Uterus (tissue), 4 donors: ENCODE measurements around the gene PLD5. TPM values are rescaled to one million over a fixed set of nuclear protein-coding genes. Genes with fewer than 3 reads are reported as not detected.

Experiments
- DNase-seq, 2 donors: peaks; one replicate each; pipeline ENCODE4 v3.0.0-alpha.2; 2019 to 2020
- H3K27ac ChIP-seq, 2 donors: fragments of 200-600 bp; sonication (generic); 1 replicate in 1 of 2; 2 replicates in 1 of 2; pipeline ENCODE4 v1.5.1; 2016 to 2018
- H3K27me3 ChIP-seq, 2 donors: fragments of 200-600 bp; sonication (generic); one replicate each; pipeline ENCODE4 v1.5.1; 2018 to 2019; ENCODE audit warnings: control low read depth in 1 of 2
- H3K36me3 ChIP-seq, 2 donors: fragments of 200-600 bp; sonication (generic); one replicate each; pipeline ENCODE4 v1.5.1; 2019; ENCODE audit warnings: control low read depth in 1 of 2
- H3K4me1 ChIP-seq, 2 donors: fragments of 200-600 bp; sonication (generic); one replicate each; pipeline ENCODE4 v1.5.1; 2018 to 2019; ENCODE audit warnings: control low read depth in 1 of 2
- H3K4me3 ChIP-seq, 2 donors: fragments of 200-600 bp; sonication (generic); 1 replicate in 1 of 2; 2 replicates in 1 of 2; pipeline ENCODE4 v1.5.1; 2018 to 2019; ENCODE audit warnings: mild to moderate bottlenecking in 1 of 2
- H3K9me3 ChIP-seq, 2 donors: fragments of 200-600 bp; sonication (generic); one replicate each; pipeline ENCODE4 v1.5.1; 2019; ENCODE audit warnings: control low read depth in 1 of 2
- POLR2A ChIP-seq, 2 donors: fragments of 450-650 bp; IDR thresholded peaks; one replicate each; pipeline ENCODE4 v1.6.1; 2016; ENCODE audit warnings: antibody characterized with exemption in 2 of 2, mild to moderate bottlenecking in 1 of 2, moderate library complexity in 1 of 2
- intact Hi-C: fragments of 100-400 bp; cut with DNase I; formaldehyde crosslinking; loops from one replicate; pipeline ENCODE4 v1.15.1; 2023; ENCODE audit warnings: low total_unique reads
- total RNA-seq, 4 donors: library from RNA; depleted of rRNA in 3 of 4; stranded (reverse); fragments of >200 nt in 3 of 4; gene quantifications; one replicate each; pipeline versions ENCODE4 v1.1.0 to v1.2.4, GENCODE V29; 2014 to 2023
- TF ChIP-seq, protein P1 (sequence below), 4 experiments: fragments of 200-600 bp in 2 of 4; fragments of 450-650 bp in 2 of 4; sonication (generic) in 2 of 4; IDR thresholded peaks; one replicate each; pipeline ENCODE4 v1.5.1; 2016 to 2019; ENCODE audit warnings: antibody characterized with exemption in 4 of 4, mild to moderate bottlenecking in 2 of 4, moderate library complexity in 1 of 4
- donor health status: DM: yes; HTN: yes; CAD: no.

Gene PLD5
- total RNA-seq, 4 donors from 2014 or later, result 2.4 to 6.1 (median 5.2) TPM

DNA sequence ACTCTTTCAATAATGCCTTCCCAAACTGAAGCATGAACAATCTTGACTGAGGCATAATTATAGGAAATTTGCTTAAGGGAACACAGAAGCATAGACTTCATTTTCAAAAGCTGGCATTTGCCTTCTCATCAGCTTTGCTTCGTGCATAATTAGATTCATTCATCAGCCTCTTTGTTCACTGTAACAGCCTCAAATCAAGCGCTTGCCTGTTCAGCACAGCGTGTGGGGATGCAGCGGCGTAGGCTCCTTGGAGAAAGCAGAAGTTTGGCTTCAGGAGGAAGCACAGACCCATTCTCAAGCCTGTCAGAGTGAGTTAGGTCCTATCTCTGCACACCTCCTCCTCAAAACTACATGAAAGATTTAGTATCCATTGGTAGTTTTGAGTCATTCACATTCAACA, 279.2 kb downstream of the PLD5 start:
- H3K27ac ChIP-seq, result no peak overlapping the region
- H3K36me3 ChIP-seq, result no peaks in the 10 kb centered on the region
- no peaks in the 10 kb centered on the region for H3K9me3 ChIP-seq
- no peak for DNase-seq
- no peaks in the 10 kb centered on the region for H3K27me3 ChIP-seq
- no peak overlapping the region for H3K4me3 ChIP-seq
- intact Hi-C loops, result no loop called here
- H3K4me1 ChIP-seq, result no peaks in the 10 kb centered on the region
- TF ChIP-seq POLR2A (IDR thresholded peaks at IDR 0.05), result no peak
- TF ChIP-seq, protein P1, sequence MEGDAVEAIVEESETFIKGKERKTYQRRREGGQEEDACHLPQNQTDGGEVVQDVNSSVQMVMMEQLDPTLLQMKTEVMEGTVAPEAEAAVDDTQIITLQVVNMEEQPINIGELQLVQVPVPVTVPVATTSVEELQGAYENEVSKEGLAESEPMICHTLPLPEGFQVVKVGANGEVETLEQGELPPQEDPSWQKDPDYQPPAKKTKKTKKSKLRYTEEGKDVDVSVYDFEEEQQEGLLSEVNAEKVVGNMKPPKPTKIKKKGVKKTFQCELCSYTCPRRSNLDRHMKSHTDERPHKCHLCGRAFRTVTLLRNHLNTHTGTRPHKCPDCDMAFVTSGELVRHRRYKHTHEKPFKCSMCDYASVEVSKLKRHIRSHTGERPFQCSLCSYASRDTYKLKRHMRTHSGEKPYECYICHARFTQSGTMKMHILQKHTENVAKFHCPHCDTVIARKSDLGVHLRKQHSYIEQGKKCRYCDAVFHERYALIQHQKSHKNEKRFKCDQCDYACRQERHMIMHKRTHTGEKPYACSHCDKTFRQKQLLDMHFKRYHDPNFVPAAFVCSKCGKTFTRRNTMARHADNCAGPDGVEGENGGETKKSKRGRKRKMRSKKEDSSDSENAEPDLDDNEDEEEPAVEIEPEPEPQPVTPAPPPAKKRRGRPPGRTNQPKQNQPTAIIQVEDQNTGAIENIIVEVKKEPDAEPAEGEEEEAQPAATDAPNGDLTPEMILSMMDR (IDR thresholded peaks at IDR 0.05), result no peak

DNA sequence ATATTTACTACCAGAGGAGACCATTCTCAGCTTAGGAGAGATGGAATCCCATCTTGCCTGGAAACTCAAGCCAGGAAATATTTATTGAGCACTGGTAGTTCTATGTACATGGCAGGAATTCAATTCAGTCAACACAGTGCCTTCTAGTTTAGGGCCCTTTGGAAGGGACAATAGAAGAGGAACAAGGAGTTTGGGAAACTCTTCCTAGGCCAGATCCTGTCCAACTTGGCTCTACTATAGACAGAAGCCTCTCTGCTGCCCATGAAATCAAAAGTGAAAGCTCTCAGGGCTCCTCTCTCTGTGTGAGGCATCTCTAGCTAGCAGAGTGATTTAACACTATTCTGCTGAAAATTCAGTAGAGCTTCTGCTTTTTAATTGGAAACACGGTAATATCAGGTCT, 281.0 kb downstream of the PLD5 start:
- H3K9me3 ChIP-seq, result no peaks in the 10 kb centered on the region
- H3K4me1 ChIP-seq, result no peaks in the 10 kb centered on the region
- no peak overlapping the region for H3K27ac ChIP-seq
- H3K4me3 ChIP-seq, result no peak overlapping the region
- no peaks in the 10 kb centered on the region for H3K36me3 ChIP-seq
- H3K27me3 ChIP-seq, result no peaks in the 10 kb centered on the region
- DNase-seq, result no peak
- intact Hi-C loops, result no loop called here
- TF ChIP-seq, protein P1 (IDR thresholded peaks at IDR 0.05), result no peak
- TF ChIP-seq POLR2A (IDR thresholded peaks at IDR 0.05), result no peak

DNA sequence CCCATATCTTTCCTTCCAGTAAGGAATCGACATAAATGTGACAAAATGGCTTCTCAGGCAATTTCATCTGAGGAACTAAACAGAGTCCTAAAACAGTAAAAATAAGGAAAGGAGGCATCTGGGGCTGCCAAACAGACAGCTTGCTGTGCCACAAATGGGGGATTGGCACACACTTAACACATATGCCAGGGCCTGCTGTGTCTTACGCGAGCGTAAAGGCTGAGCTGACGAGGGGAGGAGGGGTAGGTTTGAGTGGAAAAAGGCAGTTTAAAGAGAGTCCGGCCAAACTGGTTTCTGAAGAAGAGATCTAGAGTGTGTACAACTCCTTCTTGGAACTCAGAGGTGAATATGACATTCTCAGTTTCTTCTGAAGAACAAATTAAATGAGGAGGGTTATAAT, 281.5 kb downstream of the PLD5 start:
- Histone ChIP-seq H3K27ac (no peak overlapping the region), H3K36me3 (no peaks in the 10 kb centered on the region), H3K4me3 (no peak overlapping the region), H3K27me3 (no peaks in the 10 kb centered on the region), H3K9me3 (no peaks in the 10 kb centered on the region), H3K4me1 (no peaks in the 10 kb centered on the region)
- no peak for DNase-seq
- intact Hi-C loops, result no loop called here
- TF ChIP-seq POLR2A (IDR thresholded peaks at IDR 0.05), result no peak
- TF ChIP-seq, protein P1 (IDR thresholded peaks at IDR 0.05), result no peak

DNA sequence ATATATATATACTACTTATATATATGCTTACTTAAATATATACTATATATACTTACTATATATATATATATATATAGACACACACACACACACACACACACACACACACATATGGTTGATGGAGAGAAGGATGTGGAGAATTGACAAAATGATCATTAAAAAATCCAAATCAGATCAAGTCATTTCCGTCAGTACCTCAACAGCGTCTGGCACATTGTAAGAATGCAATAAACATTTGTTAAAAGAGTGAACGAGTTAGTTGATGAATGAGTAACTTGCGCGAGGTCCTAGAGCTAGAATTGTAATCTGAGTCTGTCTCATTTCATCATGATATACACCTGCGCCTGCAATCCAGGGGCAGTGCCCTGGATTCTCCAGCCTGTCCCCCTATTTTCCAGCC, 282.6 kb downstream of the PLD5 start:
- Histone ChIP-seq H3K9me3 (no peaks in the 10 kb centered on the region), H3K27ac (no peak overlapping the region), H3K27me3 (no peaks in the 10 kb centered on the region), H3K36me3 (no peaks in the 10 kb centered on the region), H3K4me3 (no peak overlapping the region), H3K4me1 (no peaks in the 10 kb centered on the region)
- intact Hi-C loops, result no loop called here
- no peak for DNase-seq
- TF ChIP-seq, protein P1 (IDR thresholded peaks at IDR 0.05), result no peak

DNA sequence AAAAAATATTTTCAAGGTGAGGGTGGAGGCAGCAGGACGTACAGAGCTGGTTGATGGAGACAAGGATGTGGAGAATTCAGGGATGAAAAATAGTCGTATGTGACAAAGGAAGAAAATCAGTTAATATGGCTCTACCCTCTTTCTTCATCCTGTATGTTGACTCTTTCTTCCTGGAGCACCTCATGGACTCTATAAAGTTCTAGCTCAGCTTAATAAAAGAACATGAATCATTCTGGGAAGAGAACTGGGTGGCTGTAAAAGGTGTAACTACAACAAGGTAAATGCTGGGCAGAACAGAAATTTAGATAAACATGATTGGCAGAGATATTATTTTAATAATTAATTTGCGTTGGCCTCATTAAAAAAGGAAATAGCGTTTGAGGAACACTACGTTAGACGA, 283.8 kb downstream of the PLD5 start:
- intact Hi-C loops, result no loop called here
- Histone ChIP-seq H3K27me3 (no peaks in the 10 kb centered on the region), H3K27ac (no peak overlapping the region), H3K4me1 (no peaks in the 10 kb centered on the region), H3K9me3 (no peaks in the 10 kb centered on the region), H3K4me3 (no peak overlapping the region), H3K36me3 (no peaks in the 10 kb centered on the region)
- TF ChIP-seq POLR2A (IDR thresholded peaks at IDR 0.05), result no peak
- TF ChIP-seq, protein P1 (IDR thresholded peaks at IDR 0.05), result no peak
- no peak for DNase-seq
